RWPE2 (cell line): Measurements from ENCODE around the gene SGK2.

Source experiments
- ATAC-seq: fragments of 200-7000 bp; cut with Tn5 transposase; 3 replicates; pipeline ENCODE4 v1.9.1; 2021; ENCODE audit warnings: low read depth
- DNase-seq: peaks from one replicate; pipeline ENCODE4 v3.0.0-alpha.2; 2020; ENCODE audit warnings: low spot score
- H3K27ac ChIP-seq: fragments of 450-650 bp; 2 replicates; pipeline ENCODE4 v1.5.1; 2017; ENCODE audit warnings: mild to moderate bottlenecking; ENCODE audit not compliant: poor library complexity, severe bottlenecking
- H3K27me3 ChIP-seq: fragments of 250-450 bp; sonication (Bioruptor Pico); 2 replicates; pipeline ENCODE4 v1.5.1; 2021; ENCODE audit warnings: mild to moderate bottlenecking, moderate library complexity; ENCODE audit not compliant: insufficient read depth, poor library complexity, severe bottlenecking
- H3K36me3 ChIP-seq: fragments of 250-450 bp; sonication (Bioruptor Pico); 2 replicates; pipeline ENCODE4 v1.5.1; 2020; ENCODE audit warnings: low read depth, mild to moderate bottlenecking, moderate library complexity
- H3K4me1 ChIP-seq: fragments of 250-450 bp; sonication (Bioruptor Pico); 2 replicates; pipeline ENCODE4 v1.5.1; 2021; ENCODE audit warnings: mild to moderate bottlenecking, moderate library complexity; ENCODE audit not compliant: insufficient read depth, poor library complexity, severe bottlenecking
- H3K4me3 ChIP-seq: fragments of 250-450 bp; sonication (Bioruptor Pico); 2 replicates; pipeline ENCODE4 v1.5.1; 2021; ENCODE audit warnings: mild to moderate bottlenecking, moderate library complexity; ENCODE audit not compliant: severe bottlenecking
- H3K9me3 ChIP-seq: fragments of 250-450 bp; sonication (Bioruptor Pico); 2 replicates; pipeline ENCODE4 v1.5.1; 2021; ENCODE audit warnings: mild to moderate bottlenecking, moderate library complexity; ENCODE audit not compliant: severe bottlenecking
- CTCF ChIP-seq: fragments of 450-650 bp; IDR thresholded peaks from one replicate; pipeline ENCODE4 v1.5.1; 2017; ENCODE audit warnings: mild to moderate bottlenecking, moderate library complexity; ENCODE audit not compliant: poor library complexity, severe bottlenecking

SGK2 gene

GRCh38 chr20:43538878-43539700 lies 19.7 kb upstream of the SGK2 start:
- no peak for TF ChIP-seq CTCF
- DNase-seq, result no peak
- peaks cover 37% of the 10 kb centered on the region for H3K36me3 ChIP-seq

GRCh38 chr20:43539975-43540672 lies 18.7 kb upstream of the SGK2 start:
- DNase-seq, result no peak
- Histone ChIP-seq H3K4me3 (no peak overlapping the region), H3K9me3 (no peaks in the 10 kb centered on the region), H3K36me3 (peaks cover 33% of the 10 kb centered on the region), H3K27ac (no peak overlapping the region), H3K4me1 (peaks cover 11% of the 10 kb centered on the region), H3K27me3 (no peaks in the 10 kb centered on the region)
- TF ChIP-seq CTCF, result no peak
- ATAC-seq, result no peak

More at GRCh38 chr20:43538878-43539700, 19.7 kb upstream of the SGK2 start:
- Histone ChIP-seq H3K27me3 (no peaks in the 10 kb centered on the region), H3K4me3 (no peak overlapping the region), H3K27ac (no peak overlapping the region), H3K9me3 (no peaks in the 10 kb centered on the region), H3K4me1 (peaks cover 11% of the 10 kb centered on the region)
- no peak for ATAC-seq

- H3K4me1 ChIP-seq, result peaks cover 11% of the 10 kb centered on the region
- ATAC-seq (no peak), DNase-seq (no peak)
- no peaks in the 10 kb centered on the region for H3K9me3 ChIP-seq
- H3K27me3 ChIP-seq, result no peaks in the 10 kb centered on the region
- TF ChIP-seq CTCF, result no peak
- no peak overlapping the region for H3K27ac ChIP-seq
- peaks cover 30% of the 10 kb centered on the region for H3K36me3 ChIP-seq
- no peak overlapping the region for H3K4me3 ChIP-seq
These were observed 18.2 kb upstream of the SGK2 start for GRCh38 chr20:43540673-43541060.

- no peak for DNase-seq
- no peaks in the 10 kb centered on the region for H3K9me3 ChIP-seq
- H3K4me3 ChIP-seq, result no peak overlapping the region
- ATAC-seq, result peak; percentile 75
- H3K27ac ChIP-seq, result no peak overlapping the region
- peaks cover 11% of the 10 kb centered on the region for H3K4me1 ChIP-seq
- H3K36me3 ChIP-seq, result peaks cover 26% of the 10 kb centered on the region
- no peaks in the 10 kb centered on the region for H3K27me3 ChIP-seq
- no peak for TF ChIP-seq CTCF
These were observed 17.6 kb upstream of the SGK2 start for GRCh38 chr20:43541214-43541613.
